ENCODE results near the gene SSBP1. TPM values are rescaled to one million over a fixed set of nuclear protein-coding genes. Genes with fewer than 3 reads are reported as not detected.

Gene SSBP1
- total and polyA plus RNA-seq, 2 of the 8 experiments (the other 6 are each of a cell fraction or from before 2014, with no cell fraction given) = 136 to 254 TPM

GRCh38 chr7:141698247-141699015 is 39.7 kb upstream of the SSBP1 start (continued):
- TF ChIP-seq FOSL1 (IDR thresholded peaks at IDR 0.05; ENCODE audit: insufficient read depth, low read depth, low read length) = no peak
- no peak for TF ChIP-seq CHD2 (IDR thresholded peaks at IDR 0.05; ENCODE audit: low read length)
- no peak for TF ChIP-seq CBX5 (IDR thresholded peaks at IDR 0.05; ENCODE audit: low read depth, low read length)
- TF ChIP-seq PHF8 (conservative IDR thresholded peaks at IDR 0.05; ENCODE audit: low read depth, low read length) = no peak
- TF ChIP-seq BACH1 (IDR thresholded peaks at IDR 0.05; ENCODE audit: low read length) = no peak
